ENCODE measurements around the gene PHF3.

Gene PHF3

DNA sequence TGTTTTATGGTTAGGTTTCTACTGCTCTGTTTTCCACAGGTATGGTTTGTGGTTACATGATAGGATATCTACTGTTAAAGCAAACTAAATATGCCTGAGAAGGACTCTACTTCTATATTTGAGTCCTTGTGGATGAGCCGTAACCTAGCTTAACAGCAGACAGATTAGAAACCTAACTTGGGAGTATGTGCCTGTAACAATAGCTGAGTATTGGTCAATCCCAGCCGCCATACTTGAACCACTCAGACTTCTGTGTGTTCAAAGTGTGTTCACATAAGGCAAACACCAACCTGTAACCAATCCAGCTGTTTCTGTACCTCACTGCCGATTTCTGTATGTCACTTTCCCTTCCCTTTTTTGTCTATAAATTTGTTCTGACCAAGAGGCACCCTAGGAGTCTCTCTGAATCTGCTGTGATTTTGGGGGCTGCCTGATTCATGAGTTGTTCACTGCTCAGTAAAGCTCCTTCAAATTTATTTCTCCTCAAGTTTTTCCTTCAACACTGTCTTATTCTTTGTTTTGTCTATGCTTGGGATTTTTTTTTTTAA is 37.1 kb downstream of the PHF3 start:
- DNase-seq (ENCODE audit: low spot score): no peak
- TF ChIP-seq, protein P1, sequence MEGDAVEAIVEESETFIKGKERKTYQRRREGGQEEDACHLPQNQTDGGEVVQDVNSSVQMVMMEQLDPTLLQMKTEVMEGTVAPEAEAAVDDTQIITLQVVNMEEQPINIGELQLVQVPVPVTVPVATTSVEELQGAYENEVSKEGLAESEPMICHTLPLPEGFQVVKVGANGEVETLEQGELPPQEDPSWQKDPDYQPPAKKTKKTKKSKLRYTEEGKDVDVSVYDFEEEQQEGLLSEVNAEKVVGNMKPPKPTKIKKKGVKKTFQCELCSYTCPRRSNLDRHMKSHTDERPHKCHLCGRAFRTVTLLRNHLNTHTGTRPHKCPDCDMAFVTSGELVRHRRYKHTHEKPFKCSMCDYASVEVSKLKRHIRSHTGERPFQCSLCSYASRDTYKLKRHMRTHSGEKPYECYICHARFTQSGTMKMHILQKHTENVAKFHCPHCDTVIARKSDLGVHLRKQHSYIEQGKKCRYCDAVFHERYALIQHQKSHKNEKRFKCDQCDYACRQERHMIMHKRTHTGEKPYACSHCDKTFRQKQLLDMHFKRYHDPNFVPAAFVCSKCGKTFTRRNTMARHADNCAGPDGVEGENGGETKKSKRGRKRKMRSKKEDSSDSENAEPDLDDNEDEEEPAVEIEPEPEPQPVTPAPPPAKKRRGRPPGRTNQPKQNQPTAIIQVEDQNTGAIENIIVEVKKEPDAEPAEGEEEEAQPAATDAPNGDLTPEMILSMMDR (conservative IDR thresholded peaks at IDR 0.05; ENCODE audit: low read depth): no peak
- POLR2A ChIA-PET (ENCODE audit: low non-redundant PET): no interaction called here
- no peak overlapping the region for H3K27ac ChIP-seq
- CTCF ChIA-PET: no interaction called here

DNA sequence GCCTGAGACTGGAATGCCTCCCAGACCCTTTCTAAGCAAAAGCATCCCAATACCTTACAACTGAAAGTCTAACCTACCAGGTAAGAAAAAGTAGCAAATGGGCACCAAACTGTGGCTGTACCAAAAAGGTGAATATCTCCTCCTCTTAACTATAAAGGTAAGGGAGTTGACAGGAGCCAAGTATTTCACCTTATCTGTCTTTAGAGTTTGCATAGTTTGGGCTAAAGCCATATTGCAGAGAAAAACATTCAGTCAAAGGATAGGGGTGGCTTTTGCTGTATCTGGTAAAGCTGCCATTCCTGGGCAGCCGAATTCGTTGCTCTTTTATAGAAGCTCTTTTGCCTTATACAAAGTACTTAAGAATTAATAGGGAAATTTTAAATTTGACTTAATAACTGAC is 38.1 kb downstream of the PHF3 start:
- CTCF ChIA-PET: no interaction called here
- POLR2A ChIA-PET (ENCODE audit: low non-redundant PET): no interaction called here
- DNase-seq (ENCODE audit: low spot score): no peak
- TF ChIP-seq, protein P1 (conservative IDR thresholded peaks at IDR 0.05; ENCODE audit: low read depth): no peak
- no peak overlapping the region for H3K27ac ChIP-seq

DNA sequence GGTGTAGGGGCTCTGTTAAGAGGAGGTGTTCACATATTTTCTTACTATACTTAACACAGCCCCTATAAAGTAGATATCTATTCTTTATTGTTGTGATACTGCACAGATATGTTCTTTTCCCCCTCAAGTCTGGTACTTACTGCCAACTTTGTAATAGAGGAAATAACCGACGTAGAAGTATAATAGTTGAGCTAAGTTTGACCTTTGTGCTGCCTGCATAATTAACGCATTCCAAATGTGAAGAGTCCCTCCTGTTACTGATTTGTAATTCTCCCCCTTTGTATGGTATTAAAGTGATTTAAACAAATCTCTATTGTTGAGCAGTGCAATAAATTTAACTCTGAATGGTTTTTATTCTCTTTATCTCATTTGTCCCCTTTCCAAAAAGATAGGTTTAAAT is 39.0 kb downstream of the PHF3 start:
- ChIA-PET CTCF (no interaction called here), POLR2A (ENCODE audit: low non-redundant PET) (no interaction called here)
- DNase-seq (ENCODE audit: low spot score): no peak
- TF ChIP-seq, protein P1 (conservative IDR thresholded peaks at IDR 0.05; ENCODE audit: low read depth): no peak
- H3K27ac ChIP-seq: no peak overlapping the region

DNA sequence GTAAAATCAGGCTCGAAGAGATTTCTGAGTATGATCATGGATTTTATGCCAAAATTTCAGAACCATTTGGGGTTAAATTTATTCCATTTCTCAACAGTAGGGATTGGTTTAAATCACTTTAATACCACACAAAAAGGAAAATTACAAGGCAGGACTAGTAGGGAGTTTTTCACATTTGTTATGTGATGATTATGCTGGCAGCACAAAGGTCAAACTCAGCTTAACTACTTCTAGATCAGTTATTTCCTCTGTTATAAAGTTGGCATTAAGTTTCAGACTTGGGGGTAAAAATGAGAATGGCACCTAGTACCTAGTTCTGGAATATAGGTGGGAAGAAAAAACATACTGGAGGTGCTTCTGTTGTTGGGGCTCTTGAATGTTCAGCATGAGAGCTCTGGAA is 39.5 kb downstream of the PHF3 start:
- ChIA-PET POLR2A (ENCODE audit: low non-redundant PET) (no interaction called here), CTCF (no interaction called here)
- TF ChIP-seq, protein P1 (conservative IDR thresholded peaks at IDR 0.05; ENCODE audit: low read depth): no peak
- H3K27ac ChIP-seq: no peak overlapping the region
- DNase-seq (ENCODE audit: low spot score): no peak

DNA sequence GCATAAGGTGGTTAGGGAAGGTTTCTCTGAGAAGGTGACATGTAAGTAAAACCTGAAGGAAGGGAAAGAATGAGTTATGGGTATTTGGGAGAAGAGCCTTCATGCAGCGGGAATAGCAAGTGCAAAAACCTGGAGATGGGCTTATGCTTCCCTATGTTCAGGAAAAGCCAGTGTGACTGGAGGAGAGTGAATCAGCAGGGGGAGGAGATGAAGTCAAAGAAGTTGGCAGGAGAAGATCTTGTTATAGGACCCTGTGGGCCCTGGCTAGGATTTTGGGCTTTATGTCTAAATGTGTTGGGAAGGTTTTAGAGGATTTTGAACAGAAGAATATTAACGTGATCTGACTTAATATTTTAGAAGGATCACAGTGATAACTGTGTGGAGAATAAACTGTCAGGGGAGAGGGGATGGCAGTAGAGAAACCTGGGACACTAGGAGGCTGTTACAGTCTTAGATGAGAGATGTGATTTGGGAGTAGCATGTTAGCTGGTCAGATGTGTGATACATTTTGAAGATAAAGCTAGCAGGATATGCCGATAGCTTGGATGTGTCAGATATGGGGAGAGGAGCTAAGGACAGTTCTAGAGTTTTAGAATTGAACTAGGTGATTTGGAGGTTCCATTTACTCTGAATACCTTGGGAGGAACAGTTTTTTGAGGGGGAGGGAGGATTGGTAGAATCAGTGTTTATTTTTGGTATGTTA is 41.0 kb downstream of the PHF3 start:
- ChIA-PET CTCF (no interaction called here), POLR2A (ENCODE audit: low non-redundant PET) (no interaction called here)
- TF ChIP-seq, protein P1 (conservative IDR thresholded peaks at IDR 0.05; ENCODE audit: low read depth): no peak
- no peak for DNase-seq (ENCODE audit: low spot score)
- H3K27ac ChIP-seq: no peak overlapping the region

DNA sequence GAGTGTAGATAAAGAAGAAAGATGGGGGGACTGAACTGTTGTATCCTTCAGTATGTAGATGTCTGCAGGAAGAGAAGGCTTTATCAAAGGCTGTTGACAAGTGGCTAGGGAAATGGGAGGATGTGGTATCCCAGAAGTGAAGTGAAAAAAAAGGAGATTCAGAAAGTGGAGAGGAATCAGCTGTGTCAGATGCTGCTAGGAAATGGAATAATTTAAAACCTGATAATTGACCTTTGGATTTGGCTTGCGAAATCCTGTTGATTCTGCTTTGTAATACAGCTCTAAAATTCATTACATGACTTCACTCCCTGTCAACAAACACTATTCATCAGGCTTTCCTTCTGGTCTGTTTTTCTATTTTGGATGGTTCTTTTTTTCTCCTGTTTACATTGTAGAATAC is 41.7 kb downstream of the PHF3 start:
- ChIA-PET CTCF (interaction anchor here (0.6 kb wide), 1 partner anchor 11 kb away, joined by 4 read pairs; no protein-coding TSS in a partner anchor), POLR2A (ENCODE audit: low non-redundant PET) (no interaction called here)
- DNase-seq (ENCODE audit: low spot score): no peak
- TF ChIP-seq, protein P1 (conservative IDR thresholded peaks at IDR 0.05; ENCODE audit: low read depth): no peak
- no peak overlapping the region for H3K27ac ChIP-seq

Data from RWPE1 (cell line).